NCI-H2029 treated with DMSO at 0.1 percent for 48 hours (cell line): ENCODE data around the gene CCM2.
A peak's percentile ranks its signal among the peaks of the same experiment; 100 is the strongest.

ENCODE experiments used
- DNase-seq: peaks from one replicate; lab custom pipeline; 2025; lab: John Stamatoyannopoulos, UW

CCM2 gene

DNA sequence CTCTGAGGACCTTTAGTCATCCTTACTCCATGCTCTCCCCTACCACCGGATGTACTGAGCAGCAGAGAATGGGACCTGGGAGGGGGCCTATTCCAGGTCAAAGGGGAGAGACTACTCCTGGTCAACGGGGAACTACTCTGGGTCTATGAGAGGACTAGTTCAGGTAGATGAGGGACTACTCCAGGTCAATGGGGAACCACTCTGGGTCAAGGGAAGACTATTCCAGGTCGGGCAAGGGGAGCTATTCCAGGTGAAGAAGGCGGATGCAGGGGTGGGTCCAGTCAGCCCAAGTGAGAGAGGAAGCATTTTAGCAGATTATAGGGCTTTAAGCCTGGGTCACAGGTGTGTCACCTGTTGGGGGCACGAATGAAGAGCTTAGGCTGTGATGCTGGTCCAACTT is 35.4 kb downstream of the CCM2 start:
- no peak for DNase-seq

DNA sequence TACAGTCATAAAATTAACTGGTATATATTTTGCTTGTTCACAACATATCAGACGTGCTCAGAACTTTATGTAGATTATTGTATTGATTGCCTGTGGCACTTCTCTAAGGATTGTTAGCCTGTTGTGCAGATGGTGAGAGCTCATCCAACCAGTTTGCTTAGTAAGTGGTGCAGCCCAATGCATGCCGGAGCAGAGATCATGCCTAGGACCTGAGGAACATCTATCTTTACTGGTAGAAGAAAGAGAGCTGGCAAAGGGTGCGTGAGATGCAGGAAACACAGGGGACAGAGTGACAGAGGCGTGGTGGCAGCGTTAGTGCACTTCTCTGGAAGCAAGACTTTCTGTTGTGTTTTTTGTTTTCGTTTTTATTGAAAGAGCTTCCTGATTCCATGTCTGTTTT is 35.9 kb downstream of the CCM2 start:
- no peak for DNase-seq

DNA sequence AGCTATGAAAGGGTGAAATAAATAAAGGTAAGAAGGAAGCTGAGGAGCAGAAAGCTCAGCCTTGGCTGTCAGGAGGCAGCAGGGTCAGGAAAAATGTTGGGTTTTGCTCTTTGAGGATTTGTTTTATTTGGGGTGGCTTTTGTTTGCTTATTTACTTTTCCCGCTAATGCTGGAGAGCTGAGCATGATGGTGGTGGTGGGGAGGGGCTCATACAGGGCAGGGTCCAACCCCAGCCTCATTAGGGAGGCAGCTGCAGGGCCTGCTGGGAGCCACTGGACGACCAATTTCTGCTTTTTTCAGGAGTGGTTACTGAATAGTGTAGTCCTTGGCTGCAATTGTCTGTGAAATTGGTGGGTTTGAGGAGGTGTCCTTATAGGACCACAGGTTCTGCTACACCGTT is 36.3 kb downstream of the CCM2 start:
- DNase-seq, result peak; percentile 3

DNA sequence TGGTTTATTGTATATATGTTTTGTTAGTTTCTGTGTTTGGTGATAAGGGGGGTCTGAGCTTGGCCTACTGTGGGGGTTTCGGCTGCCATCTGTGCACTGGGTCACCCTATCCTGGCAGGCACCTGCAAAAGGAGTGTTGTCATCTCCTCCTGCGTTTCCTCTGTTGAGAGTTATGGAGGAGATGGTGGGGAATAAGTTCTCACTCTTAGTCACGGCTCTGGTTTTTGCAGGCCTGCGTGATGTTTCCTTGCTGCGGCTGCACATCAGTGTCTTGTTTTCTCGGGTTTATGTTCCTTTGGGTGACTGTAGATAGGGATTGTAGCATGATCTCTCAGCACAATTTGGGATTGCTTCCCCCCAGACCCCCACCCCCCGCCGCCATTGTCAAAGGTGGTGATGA is 36.8 kb downstream of the CCM2 start:
- DNase-seq, result no peak

DNA sequence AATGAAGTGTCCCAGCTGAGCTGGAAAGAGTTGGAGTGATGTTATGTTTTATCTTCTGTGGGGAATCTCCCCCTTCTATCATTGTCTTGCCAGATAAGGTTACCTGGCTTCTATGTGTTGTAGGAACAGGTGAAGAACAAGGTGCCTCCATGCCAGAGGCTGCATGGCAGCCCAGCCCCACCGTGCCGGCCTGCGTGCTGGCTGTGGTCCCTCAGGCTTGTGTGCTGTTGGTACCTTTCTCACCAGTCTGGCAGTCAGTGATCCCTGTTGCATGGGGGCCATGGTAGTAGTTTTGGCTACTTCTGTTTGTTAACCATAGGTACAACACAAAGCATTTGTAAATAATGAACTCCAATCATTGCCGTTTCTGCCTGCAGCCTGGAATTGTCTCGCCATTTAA is 37.9 kb downstream of the CCM2 start:
- DNase-seq, result no peak

DNA sequence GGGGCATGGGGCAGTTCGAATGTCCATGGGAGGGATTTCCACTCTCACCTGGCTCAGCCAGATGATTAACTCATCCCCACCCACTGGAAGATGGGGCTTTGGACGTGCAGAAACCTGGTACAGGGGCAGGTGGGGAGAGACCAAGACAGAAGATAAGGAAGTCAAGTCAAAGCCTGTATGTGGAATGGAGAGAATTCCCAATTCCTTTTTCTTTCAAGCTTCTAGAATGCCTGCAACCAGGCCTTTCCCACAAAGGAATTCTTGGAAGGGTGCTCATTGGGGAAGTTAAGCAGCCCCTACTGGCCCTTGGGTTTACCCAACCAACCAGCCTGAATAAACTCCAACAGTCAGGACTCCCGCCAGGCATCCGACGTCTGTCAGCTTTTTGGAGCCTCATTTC is 39.1 kb downstream of the CCM2 start:
- no peak for DNase-seq

DNA sequence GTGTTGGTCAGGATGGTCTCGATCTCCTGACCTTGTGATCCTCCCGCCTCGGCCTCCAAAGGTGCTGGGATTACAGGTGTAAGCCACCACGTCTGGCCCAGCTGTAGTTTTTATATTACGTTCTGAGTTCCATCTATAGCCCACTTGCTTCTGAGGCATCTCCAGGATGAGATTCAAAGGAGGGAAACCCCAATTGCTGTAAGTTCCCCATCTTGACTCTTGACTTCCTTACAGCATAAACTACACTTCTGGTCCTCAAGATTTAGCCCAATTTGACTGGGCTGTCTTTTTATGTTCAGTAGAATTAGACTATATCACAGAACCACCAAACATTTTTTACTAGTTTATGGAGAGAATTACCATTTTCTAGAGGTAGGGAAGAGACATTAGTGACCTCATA is 44.3 kb downstream of the CCM2 start:
- DNase-seq, result no peak

DNA sequence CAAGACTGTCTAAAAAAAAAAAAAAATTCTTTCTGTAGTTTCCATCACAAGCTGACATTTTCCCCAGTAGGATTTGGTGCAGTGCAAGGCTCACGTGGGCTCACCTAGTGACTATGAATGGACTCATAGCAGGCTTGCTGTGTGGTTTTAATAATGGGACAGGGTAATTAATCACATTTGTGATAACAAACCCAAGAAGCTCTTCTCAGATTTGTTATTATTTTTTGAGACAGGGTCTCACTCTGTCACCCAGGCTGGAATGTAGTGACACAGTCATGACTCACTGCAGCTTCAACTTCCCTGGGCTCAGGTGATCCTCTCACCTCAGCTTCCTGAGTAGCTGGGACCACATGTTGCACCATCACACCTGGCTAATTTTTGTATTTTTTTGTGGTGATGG is 48.7 kb downstream of the CCM2 start:
- no peak for DNase-seq

DNA sequence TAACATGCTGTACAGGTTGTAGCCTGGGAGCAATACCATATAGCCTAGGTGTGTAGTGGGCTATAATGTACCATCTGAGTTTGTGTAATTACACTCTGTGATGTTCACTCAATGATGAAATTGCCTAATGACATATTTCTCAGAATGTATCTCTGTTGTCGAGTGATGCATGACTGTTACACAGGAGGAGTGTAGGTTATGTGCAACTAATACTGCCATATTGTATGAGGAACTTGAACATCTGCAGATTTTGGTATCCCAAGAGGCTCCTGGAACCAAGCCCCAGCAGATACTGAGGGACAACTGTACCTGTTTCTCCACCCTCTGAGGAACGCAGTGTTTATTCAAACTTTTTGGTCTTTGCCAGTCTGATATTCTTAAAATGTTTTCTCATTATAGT is 50.2 kb downstream of the CCM2 start:
- DNase-seq, result no peak

DNA sequence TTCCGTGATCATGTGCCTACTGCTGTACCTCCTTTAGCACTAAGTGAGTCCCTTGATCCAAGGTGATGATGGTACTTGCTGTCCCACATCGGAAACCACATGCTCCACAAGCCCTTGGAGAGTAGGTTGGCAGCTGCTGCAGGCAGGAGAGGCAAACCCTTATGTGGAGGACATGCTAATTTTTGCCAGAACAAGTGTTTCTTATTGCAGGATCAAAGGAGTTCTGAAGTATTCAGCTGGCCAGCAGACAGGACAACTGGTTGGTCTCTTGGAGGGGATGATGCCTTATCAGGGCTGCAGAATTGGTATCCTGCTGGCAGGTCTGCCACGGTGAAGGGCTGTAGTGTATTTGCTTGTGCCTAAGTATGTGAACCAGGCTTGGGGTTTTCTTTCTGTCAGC is 52.0 kb downstream of the CCM2 start:
- DNase-seq, result peak; percentile 25

DNA sequence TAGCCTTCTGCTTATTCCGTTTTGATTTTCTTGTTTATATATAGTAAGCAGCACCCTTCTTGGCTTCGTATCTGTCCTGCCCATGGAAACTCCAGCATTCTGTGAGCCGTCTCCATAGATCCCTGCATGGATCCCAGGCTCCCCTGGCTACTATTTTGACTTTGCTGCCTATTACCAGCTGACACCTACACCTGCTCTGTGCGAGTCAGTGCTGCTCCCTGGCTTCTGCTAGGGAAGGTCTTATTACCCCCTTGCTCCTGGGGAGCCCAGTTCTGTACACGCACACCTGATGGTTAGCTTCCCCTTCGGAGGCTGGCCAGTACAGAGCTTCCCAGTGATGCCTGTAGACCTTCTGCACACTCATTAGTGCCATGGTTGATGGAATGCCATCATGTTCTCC is 53.4 kb downstream of the CCM2 start:
- no peak for DNase-seq

DNA sequence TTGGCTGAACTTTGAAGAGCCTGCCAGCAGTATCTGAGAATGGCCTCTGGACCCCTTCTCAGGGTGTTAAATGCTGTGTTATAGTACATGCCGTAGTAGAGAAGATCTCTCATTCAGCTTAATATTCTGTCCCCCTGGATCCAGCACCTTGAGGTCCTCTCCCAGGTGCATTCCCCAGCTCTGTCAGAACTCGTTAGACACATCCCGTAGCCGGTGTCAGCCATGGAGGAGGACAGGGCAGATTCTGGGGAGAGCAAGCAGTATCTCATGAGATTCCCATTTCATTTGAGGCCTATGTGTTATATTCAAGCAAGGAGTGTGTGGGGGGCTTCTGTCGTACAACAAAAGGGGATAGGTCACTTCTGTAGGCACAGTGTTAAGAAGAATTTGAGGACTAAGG is 53.9 kb downstream of the CCM2 start:
- no peak for DNase-seq

DNA sequence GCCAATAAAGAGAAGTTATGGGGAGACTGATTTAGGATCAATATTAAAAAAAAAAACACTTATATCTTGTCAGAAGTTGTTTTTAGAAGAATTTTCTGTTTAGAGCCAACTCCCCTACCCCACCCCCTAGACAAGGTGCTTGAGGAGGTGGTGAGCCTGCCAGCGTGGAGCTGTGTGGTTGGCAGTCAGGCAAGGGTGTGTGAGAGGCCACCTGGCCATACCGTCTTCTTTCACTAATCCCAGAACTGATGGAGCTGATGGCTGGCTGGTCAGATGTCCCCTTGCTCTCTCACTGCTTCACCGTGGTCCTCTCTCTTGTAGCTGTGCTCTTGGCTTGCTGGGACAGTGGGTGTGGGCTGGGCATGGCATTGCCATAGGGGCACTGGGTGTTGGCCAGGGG is 54.4 kb downstream of the CCM2 start:
- DNase-seq, result no peak

DNA sequence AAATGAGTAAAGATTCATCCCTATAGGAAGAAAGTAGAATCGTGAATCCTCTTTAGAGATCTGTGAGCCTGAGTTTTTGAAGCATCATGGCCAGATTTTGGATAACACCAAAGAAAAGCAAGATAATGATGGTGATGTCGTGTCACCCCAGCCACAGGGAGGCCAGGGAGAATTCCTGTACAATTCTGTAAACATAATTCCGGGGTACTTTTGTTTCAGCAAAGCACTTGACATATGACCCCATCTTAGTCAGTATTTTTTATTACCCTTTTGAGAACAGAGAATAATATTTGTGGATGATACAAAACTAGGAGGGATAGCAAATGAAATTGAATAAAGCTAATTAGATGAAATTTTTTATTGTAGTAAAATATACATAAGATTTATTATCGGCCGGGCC is 55.0 kb downstream of the CCM2 start:
- no peak for DNase-seq

DNA sequence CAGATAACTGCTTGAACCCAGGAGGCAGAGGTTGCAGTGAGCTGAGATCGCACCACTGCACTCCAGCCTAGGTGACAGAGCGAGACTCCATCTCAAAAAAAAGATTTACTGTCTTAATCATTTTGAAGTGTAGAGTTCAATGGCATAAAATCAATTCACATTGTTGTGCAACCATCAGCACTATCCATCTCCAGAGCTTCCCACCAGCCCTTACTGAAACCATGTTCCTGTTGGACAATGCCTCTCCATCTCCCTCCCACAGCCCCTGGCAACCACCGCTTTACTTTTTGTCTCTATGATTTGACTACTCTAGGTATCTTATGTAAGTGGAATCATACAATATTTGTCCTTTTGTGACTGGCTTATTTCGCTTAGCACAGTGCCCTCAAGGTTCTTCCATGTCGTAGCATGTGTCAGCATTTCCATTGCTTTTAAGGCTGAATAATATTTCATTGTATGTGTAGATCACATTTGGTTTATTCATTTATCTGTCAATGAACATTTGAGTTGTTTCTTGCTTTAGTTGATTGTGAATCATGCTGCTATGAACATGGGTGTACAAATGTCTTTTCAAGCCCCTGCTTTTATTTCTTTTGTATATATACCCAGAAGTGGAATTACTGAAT is 55.7 kb downstream of the CCM2 start:
- no peak for DNase-seq

DNA sequence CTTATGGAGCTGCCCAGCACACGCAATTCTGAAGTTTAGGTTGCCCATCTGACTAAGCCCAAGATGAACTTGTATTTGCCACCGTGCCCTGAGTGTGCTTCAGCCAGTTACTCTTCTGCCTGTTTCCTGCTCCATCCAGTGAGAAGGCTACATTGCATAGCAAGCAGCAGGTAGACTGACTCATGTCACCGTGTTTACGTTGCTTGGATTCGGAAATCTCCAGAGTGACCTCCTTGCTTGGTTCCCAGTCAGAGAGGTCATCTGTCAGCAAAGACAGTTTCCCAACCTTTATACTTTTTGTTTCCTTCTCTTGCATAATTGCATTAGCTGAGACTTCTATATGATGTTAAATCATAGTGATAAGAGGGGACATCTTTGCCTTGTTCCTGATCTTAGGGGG is 57.9 kb downstream of the CCM2 start:
- no peak for DNase-seq

DNA sequence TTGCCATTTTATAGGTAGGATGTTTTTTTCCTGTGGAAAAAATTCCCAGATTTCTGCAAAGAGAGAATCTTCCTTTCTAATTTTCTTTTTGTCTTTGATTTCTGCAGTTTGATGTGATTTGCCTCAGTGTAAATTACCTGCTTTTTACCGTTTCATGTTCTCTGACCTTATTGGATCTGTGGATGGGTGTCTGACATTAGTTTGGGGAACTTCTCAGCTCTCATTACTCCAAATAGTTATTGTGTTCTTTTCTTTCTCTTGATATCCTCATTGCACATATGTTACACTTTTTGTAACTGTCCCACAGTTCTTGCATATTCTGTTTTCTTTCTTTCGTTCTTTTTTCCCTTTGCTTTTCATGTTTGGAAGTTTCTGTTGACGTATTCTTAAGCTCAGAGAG is 60.3 kb downstream of the CCM2 start:
- DNase-seq, result no peak

DNA sequence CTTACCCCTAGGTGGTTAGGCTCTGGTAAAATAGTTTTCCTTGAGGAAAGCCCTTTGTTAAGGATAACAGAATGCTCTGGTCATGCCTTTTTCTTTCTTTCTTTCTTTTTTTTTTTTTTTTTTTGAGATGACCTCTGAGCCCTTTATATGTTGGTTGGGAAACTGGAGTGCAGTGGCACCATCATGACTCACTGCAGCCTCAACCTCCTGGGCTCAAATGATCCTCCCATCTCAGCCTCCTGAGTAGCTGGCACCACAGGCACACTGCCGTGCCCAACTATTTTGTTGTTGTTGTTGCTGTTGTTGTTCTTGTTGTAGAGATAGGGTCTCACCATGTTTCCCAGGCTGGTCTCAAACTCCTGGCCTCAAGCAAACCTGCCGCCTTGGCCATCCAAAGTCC is 61.4 kb downstream of the CCM2 start:
- no peak for DNase-seq

DNA sequence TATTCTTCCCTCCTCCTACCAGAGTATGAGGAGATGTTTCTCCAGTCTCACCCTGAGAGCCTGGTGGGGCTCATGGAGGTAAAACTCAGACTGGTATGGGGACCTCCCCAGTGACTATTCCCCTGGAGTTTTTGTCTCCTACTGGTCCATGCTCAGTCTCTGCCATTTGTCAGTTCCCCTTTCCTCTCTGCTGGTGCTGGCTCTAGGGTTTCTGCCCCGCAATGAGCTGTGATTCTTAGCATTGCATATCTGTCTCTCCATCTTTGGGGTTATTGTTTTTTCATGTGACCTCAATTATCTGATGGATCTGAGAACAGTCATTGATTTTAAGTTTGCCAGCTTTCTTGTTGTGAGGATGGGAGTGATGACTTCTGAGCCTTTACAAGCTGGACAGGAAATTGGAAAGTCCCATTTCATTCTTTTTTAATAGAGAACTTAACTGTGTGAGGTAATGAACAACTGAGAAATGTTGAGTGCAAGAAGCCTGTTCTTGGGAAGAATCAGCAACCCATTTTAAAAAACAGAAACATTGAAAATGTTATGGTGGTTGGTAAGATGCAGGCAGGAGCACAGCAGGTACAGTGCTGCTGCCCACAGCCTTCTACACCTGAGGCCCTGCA is 61.9 kb downstream of the CCM2 start:
- no peak for DNase-seq

DNA sequence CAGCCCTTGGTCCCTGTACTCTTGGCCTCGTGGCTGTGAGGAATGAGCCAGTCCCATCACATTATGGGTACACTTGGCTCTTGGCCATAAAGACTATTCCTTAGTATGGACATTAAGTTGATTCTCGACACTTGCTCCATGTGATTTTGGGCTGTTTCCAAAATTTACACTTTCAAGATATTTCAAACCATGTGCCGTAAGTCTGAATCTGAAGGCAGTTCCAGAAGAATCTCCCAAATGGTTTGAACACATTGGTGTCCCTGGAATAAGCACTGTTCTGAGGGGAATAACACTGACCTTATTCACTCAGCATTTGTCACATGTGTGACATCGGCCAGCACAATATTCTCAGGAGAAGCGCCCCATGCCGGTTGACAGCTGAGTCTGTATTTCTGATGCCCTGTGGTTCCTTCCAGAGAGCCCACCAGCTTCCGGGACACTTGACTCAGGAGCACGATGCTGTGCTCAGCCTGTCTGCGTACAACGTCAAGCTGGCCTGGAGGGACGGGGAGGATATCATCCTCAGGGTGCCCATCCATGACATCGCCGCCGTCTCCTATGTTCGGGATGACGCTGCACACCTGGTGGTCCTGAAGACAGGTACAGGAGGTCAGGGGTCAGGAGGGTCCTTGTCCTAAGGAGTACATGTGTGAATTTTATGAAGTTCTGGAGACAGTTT is 64.2 kb downstream of the CCM2 start:
- no peak for DNase-seq

DNA sequence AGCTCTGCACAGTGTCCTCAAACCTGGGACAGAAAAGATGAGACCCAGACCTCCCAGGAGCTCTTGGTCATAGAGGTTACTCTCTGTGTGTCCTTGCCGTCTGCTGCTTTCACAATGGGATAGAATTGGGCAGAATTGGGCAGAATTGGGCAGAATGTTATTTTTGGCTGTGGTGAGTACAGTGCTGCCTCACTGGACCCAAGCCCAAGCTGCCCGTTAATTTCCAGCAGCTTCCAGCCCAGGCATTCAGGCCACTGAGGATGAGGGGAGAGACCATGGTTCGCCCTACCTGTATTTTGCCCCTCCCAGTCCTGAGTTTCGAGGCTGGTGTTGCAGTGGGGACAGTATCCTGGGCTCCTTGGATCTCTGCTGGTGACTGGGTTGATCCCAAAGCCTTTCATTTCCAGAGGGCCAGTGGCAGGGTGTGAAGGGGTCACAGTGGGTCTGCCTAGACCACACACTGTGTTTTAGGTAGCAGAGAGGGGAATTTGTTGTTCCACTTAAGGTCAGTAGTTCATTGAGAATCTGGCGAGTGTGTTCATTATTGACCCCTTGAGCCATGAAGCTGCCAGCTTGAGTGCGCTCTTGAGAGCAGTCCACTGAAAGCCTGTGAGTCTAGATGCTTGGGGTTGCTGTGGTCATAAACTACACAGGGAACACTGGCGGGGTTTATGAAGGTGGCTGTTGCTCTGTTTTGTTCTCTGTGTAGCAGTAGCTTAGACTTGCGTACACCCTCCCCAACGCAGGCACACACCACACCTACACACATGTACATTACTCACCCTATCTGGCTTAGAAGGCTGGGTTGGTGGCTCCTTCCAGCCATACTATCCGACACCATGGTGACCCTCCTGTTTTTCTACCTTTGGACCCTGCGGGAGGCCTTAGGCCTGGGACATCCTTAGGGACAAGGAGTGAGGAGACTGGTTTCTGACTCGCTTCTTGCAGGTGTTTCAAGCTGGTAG is 65.3 kb downstream of the CCM2 start:
- DNase-seq, result no peak

DNA sequence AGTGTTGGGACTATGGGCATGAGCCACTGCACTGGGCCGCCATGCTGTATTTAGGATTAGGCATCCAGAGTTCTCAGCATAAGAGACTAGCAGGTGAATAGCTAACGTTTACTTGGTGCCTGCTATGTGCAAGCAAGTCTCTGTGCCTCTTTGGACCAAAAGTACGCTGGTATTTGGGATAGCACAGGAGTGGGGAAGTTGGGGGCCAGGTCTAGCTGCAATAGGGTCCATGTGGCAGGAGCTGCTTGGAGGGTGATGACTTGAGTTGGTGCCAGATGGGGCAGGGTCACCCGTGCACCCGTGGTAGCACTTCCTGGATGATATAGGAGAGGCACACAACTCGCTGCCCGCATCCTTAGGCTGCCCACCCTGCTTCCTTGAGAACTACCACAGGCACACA is 66.4 kb downstream of the CCM2 start:
- DNase-seq, result no peak

DNA sequence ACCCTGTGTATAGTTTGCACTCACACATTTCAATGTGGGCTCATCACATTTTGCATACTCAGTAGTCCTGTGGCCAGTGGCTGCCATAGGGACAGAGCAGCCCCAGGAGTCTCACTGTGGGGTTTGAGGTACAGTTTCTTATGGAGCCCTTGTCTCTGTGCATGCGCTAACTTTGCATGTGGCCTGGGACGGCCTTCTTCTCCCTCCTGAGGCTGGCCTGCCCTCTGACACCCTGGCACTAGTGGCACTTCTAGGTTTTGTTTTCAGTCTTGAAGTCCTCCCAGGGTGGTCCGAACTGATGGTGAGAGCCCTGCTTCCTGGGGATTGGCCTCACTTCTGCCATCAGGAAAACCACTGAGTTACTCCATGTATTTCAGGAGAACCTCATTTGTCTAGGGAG is 67.6 kb downstream of the CCM2 start:
- DNase-seq, result no peak
